ENCODE results near the gene ELOVL1.

ELOVL1 gene

DNA sequence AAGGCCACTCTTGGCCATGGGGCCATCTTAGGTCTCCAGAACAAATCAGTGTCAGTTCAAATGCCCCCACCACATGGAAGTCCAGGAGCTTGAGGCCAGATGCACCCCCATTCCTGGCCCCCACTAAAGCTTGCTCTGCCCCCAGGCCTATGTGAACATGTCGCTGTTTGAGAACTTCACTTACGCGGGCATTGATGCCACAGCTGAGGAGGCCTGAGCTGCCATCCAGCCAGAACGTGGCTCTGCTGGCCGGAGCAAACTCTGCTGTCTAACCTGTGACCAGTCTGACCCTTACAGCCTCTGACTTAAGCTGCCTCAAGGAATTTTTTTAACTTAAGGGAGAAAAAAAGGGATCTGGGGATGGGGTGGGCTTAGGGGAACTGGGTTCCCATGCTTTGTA is 45.3 kb downstream of the ELOVL1 start:
- DNase-seq (ENCODE audit: low spot score) = no peak
- no peak for TF ChIP-seq CTCF (IDR thresholded peaks at IDR 0.05; ENCODE audit: extremely low read depth, insufficient read depth, missing control alignments)
- in situ Hi-C loops (cut with MboI; ENCODE audit: low pct_unique_long_range_greater_than_20kb, low sequenced_read_pairs, unreplicated experiment) = no loop called here

GRCh38 chr1:43321331-43321891 is 46.4 kb downstream of the ELOVL1 start:
- TF ChIP-seq CTCF (IDR thresholded peaks at IDR 0.05; ENCODE audit: extremely low read depth, insufficient read depth, missing control alignments) = no peak
- in situ Hi-C loops (cut with MboI; ENCODE audit: low pct_unique_long_range_greater_than_20kb, low sequenced_read_pairs, unreplicated experiment) = no loop called here
- no peak for DNase-seq (ENCODE audit: low spot score)

DNA sequence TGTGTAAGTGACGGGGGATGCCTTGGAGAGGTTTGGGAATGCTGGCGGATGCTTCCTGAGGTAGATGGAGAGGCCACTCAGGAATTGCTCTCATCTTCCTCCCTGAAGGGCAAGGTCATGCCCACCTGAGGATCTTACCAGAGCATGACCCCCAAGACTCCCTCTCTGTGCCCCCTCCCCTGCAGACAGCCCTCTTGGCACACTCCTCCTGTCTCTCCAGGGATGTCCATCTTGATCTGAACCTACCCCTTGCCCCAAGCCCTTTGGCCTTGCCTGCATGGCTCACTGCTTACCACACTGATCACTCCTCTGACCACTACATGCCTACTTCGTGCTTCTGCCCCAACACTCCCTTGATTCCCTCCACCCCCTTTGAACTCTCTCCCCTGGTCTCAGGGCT is 48.0 kb downstream of the ELOVL1 start:
- DNase-seq (ENCODE audit: low spot score) = no peak
- TF ChIP-seq CTCF (IDR thresholded peaks at IDR 0.05; ENCODE audit: extremely low read depth, insufficient read depth, missing control alignments) = no peak

GRCh38 chr1:43319288-43319687 is 48.5 kb downstream of the ELOVL1 start:
- in situ Hi-C loops (cut with MboI; ENCODE audit: low pct_unique_long_range_greater_than_20kb, low sequenced_read_pairs, unreplicated experiment) = no loop called here
- no peak for DNase-seq (ENCODE audit: low spot score)
- no peak for TF ChIP-seq CTCF (IDR thresholded peaks at IDR 0.05; ENCODE audit: extremely low read depth, insufficient read depth, missing control alignments)

More for the DNA sequence above, 48.0 kb downstream of the ELOVL1 start:
- in situ Hi-C loops (cut with MboI; ENCODE audit: low pct_unique_long_range_greater_than_20kb, low sequenced_read_pairs, unreplicated experiment) = no loop called here

DNA sequence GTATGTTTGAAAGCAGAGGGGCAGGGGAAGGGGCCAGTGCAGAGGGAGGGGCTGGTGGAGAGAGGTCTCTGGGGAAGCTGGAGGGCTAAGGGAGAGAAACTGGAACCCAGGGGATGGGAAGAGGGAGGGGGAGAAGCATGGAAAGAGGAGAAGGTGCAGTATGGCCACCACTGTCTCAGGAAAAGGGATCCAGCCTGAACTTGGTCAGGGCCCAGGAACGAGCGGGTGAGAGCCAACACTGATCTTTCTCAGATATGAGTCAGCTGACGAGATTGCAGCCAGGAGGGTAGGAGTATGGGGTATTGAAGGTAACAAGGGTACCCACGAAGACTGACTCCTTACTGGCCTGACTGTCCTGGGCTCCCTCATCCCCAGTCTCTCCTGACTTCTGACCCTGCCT is 49.0 kb downstream of the ELOVL1 start:
- no peak for TF ChIP-seq CTCF (IDR thresholded peaks at IDR 0.05; ENCODE audit: extremely low read depth, insufficient read depth, missing control alignments)
- DNase-seq (ENCODE audit: low spot score) = no peak
- in situ Hi-C loops (cut with MboI; ENCODE audit: low pct_unique_long_range_greater_than_20kb, low sequenced_read_pairs, unreplicated experiment) = no loop called here

DNA sequence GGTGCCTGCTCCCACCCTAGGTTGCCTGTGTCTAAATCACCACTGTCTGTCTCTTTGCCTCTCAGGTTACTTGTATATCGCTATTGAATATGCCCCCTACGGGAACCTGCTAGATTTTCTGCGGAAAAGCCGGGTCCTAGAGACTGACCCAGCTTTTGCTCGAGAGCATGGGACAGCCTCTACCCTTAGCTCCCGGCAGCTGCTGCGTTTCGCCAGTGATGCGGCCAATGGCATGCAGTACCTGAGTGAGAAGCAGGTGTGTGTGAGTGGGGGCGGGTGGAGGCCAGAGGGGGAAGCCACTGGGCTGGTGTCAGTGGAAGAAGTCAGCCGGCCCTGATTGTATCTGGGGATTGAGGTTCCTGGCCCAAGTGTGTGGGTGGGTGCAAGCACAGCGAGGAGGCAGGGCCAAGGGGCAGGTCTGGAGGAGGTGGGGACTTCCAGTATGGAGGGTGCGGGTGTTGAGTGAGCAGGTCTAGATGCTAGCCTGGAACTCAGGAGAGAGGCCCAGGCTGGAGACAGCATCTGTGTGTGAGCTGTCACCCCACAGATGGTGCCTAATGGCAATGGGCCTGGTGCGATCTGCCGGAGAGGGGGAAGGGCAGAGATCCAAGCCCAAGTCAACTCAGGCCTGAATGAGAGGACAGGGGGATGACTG is 49.9 kb downstream of the ELOVL1 start:
- no peak for TF ChIP-seq CTCF (IDR thresholded peaks at IDR 0.05; ENCODE audit: extremely low read depth, insufficient read depth, missing control alignments)
- in situ Hi-C loops (cut with MboI; ENCODE audit: low pct_unique_long_range_greater_than_20kb, low sequenced_read_pairs, unreplicated experiment) = no loop called here
- no peak for DNase-seq (ENCODE audit: low spot score)

All from GM13977 (cell line).